ENCODE data around the gene TMED5.

TMED5 gene

DNA sequence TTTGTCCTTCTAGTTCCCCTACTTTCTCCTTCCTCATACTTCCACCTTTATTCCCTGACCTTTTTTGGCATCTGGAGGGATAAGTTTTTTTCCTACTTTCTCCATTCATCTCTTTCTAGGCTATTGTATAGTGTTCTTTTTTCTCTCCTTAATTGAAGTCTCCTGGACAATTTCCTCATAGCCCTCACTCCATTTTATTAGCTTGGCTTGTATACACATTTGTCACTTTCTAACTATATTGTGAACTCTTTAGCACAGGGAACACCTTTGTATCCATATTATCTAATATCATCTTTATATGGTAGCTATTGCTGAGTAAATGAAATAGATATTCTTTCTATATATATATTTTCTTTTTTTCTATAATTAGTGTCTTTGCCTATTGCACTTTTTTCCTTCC, 47.6 kb downstream of the TMED5 start:
- CTCF ChIA-PET: interaction anchor here (0.6 kb wide), 1 partner anchor 172 kb away, joined by 3 read pairs; no protein-coding TSS in a partner anchor
- peak; percentile 35; the same call in 1 of the 2 replicates for TF ChIP-seq PRDM1 (tag by site-specific recombination; IDR thresholded peaks at IDR 0.05)
- no peak for TF ChIP-seq ZNF473 (tag by site-specific recombination; IDR thresholded peaks at IDR 0.05)
- Histone ChIP-seq H3K4me1 (ENCODE audit: control insufficient read depth, insufficient read depth, low read length) (no peaks in the 10 kb centered on the region), H3K9me3 (ENCODE audit: control insufficient read depth, insufficient read depth, low read depth, low read length) (no peaks in the 10 kb centered on the region), H3K27ac (ENCODE audit: extremely low read depth, low read depth, low read length) (no peak overlapping the region), H3K36me3 (ENCODE audit: control insufficient read depth in 2 of 2, insufficient read depth in 1 of 2, low read length in 2 of 2) (peaks cover 44 to 80% of the 10 kb centered on the region in 2 experiments), H3K4me3 (ENCODE audit: low read depth, low read length) (no peak overlapping the region)
- POLR2A ChIA-PET: interaction anchor here (1.0 kb wide), 1 partner anchor 54 kb away, joined by 5 read pairs; the partner anchor contains the start of gene MTF2

DNA sequence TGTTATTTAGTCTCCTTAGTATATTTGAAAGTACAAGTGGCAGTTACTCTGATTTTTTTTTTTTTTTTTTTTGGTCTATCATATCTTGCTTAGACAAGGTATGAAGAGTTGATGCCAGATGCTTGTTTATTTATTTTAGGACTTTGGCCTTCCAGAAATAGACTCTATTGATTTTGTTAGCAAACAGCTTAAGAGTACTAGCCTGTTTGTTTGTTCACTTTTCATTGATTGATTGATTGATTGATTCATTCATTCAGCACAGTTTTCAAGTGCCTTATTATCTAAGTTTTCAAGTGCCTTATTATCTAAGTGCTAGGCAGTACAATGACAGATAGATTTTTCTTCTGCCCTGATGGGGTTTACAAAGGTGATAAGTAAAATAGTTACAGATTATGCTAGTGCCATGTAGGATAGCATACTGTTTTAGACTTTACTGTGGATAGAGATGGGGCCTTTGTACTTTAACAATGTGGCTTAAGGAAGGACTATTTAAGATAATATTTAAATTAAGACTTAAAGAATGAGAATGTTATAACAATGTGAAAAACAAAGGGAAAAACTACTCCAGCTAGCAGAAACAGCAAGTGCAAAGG, 50.6 kb downstream of the TMED5 start:
- POLR2A ChIA-PET: no interaction called here
- Histone ChIP-seq H3K4me3 (ENCODE audit: low read depth, low read length) (no peak overlapping the region), H3K36me3 (ENCODE audit: control insufficient read depth in 2 of 2, insufficient read depth in 1 of 2, low read length in 2 of 2) (peaks cover 31 to 56% of the 10 kb centered on the region in 2 experiments), H3K27ac (ENCODE audit: extremely low read depth, low read depth, low read length) (no peak overlapping the region), H3K4me1 (ENCODE audit: control insufficient read depth, insufficient read depth, low read length) (no peaks in the 10 kb centered on the region), H3K9me3 (ENCODE audit: control insufficient read depth, insufficient read depth, low read depth, low read length) (no peaks in the 10 kb centered on the region)
- CTCF ChIA-PET: no interaction called here
- TF ChIP-seq, protein P1, sequence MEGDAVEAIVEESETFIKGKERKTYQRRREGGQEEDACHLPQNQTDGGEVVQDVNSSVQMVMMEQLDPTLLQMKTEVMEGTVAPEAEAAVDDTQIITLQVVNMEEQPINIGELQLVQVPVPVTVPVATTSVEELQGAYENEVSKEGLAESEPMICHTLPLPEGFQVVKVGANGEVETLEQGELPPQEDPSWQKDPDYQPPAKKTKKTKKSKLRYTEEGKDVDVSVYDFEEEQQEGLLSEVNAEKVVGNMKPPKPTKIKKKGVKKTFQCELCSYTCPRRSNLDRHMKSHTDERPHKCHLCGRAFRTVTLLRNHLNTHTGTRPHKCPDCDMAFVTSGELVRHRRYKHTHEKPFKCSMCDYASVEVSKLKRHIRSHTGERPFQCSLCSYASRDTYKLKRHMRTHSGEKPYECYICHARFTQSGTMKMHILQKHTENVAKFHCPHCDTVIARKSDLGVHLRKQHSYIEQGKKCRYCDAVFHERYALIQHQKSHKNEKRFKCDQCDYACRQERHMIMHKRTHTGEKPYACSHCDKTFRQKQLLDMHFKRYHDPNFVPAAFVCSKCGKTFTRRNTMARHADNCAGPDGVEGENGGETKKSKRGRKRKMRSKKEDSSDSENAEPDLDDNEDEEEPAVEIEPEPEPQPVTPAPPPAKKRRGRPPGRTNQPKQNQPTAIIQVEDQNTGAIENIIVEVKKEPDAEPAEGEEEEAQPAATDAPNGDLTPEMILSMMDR (tag by site-specific recombination; IDR thresholded peaks at IDR 0.05): no peak
- TF ChIP-seq, protein P2, sequence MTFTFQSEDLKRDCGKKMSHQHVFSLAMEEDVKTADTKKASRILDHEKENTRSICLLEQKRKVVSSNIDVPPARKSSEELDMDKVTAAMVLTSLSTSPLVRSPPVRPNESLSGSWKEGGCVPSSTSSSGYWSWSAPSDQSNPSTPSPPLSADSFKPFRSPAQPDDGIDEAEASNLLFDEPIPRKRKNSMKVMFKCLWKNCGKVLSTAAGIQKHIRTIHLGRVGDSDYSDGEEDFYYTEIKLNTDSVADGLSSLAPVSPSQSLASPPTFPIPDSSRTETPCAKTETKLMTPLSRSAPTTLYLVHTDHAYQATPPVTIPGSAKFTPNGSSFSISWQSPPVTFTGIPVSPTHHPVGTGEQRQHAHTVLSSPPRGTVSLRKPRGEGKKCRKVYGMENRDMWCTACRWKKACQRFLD (tag by site-specific recombination; IDR thresholded peaks at IDR 0.05): no peak
- TF ChIP-seq ZNF404 (tag by site-specific recombination; IDR thresholded peaks at IDR 0.05) (no peak), ZNF10 (tag by site-specific recombination; IDR thresholded peaks at IDR 0.05) (no peak), ZNF311 (tag by site-specific recombination; IDR thresholded peaks at IDR 0.05; ENCODE audit: borderline replicate concordance) (no peak), ZBTB8A (tag by site-specific recombination; IDR thresholded peaks at IDR 0.05) (no peak)
- TF ChIP-seq, protein P3, sequence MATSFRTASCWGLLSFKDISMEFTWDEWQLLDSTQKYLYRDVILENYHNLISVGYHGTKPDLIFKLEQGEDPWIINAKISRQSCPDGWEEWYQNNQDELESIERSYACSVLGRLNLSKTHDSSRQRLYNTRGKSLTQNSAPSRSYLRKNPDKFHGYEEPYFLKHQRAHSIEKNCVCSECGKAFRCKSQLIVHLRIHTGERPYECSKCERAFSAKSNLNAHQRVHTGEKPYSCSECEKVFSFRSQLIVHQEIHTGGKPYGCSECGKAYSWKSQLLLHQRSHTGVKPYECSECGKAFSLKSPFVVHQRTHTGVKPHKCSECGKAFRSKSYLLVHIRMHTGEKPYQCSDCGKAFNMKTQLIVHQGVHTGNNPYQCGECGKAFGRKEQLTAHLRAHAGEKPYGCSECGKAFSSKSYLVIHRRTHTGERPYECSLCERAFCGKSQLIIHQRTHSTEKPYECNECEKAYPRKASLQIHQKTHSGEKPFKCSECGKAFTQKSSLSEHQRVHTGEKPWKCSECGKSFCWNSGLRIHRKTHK (tag by site-specific recombination; IDR thresholded peaks at IDR 0.05): no peak
- TF ChIP-seq, protein P4, sequence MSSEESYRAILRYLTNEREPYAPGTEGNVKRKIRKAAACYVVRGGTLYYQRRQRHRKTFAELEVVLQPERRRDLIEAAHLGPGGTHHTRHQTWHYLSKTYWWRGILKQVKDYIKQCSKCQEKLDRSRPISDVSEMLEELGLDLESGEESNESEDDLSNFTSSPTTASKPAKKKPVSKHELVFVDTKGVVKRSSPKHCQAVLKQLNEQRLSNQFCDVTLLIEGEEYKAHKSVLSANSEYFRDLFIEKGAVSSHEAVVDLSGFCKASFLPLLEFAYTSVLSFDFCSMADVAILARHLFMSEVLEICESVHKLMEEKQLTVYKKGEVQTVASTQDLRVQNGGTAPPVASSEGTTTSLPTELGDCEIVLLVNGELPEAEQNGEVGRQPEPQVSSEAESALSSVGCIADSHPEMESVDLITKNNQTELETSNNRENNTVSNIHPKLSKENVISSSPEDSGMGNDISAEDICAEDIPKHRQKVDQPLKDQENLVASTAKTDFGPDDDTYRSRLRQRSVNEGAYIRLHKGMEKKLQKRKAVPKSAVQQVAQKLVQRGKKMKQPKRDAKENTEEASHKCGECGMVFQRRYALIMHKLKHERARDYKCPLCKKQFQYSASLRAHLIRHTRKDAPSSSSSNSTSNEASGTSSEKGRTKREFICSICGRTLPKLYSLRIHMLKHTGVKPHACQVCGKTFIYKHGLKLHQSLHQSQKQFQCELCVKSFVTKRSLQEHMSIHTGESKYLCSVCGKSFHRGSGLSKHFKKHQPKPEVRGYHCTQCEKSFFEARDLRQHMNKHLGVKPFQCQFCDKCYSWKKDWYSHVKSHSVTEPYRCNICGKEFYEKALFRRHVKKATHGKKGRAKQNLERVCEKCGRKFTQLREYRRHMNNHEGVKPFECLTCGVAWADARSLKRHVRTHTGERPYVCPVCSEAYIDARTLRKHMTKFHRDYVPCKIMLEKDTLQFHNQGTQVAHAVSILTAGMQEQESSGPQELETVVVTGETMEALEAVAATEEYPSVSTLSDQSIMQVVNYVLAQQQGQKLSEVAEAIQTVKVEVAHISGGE (tag by site-specific recombination; conservative IDR thresholded peaks at IDR 0.05; ENCODE audit: low read depth): no peak
- TF ChIP-seq, protein P5, sequence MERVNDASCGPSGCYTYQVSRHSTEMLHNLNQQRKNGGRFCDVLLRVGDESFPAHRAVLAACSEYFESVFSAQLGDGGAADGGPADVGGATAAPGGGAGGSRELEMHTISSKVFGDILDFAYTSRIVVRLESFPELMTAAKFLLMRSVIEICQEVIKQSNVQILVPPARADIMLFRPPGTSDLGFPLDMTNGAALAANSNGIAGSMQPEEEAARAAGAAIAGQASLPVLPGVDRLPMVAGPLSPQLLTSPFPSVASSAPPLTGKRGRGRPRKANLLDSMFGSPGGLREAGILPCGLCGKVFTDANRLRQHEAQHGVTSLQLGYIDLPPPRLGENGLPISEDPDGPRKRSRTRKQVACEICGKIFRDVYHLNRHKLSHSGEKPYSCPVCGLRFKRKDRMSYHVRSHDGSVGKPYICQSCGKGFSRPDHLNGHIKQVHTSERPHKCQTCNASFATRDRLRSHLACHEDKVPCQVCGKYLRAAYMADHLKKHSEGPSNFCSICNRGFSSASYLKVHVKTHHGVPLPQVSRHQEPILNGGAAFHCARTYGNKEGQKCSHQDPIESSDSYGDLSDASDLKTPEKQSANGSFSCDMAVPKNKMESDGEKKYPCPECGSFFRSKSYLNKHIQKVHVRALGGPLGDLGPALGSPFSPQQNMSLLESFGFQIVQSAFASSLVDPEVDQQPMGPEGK (tag by site-specific recombination; IDR thresholded peaks at IDR 0.05): no peak
- TF ChIP-seq, protein P6, sequence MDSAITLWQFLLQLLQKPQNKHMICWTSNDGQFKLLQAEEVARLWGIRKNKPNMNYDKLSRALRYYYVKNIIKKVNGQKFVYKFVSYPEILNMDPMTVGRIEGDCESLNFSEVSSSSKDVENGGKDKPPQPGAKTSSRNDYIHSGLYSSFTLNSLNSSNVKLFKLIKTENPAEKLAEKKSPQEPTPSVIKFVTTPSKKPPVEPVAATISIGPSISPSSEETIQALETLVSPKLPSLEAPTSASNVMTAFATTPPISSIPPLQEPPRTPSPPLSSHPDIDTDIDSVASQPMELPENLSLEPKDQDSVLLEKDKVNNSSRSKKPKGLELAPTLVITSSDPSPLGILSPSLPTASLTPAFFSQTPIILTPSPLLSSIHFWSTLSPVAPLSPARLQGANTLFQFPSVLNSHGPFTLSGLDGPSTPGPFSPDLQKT (IDR thresholded peaks at IDR 0.05; ENCODE audit: borderline replicate concordance, low read depth, low read length): no peak
